Adrenal gland (tissue), 12 donors: ENCODE data around the gene MRPL3. TPM values are rescaled to one million over a fixed set of nuclear protein-coding genes. Genes with fewer than 3 reads are reported as not detected.

ENCODE experiments used
- DNase-seq, 7 donors: peaks; one replicate each; pipeline ENCODE4 v3.0.0-alpha.2; 2019 to 2020
- H3K27ac ChIP-seq, 5 donors: fragments of 200-600 bp; sonication (generic) in 4 of 5; 1 replicate in 3 of 5; 2 replicates in 2 of 5; pipeline versions ENCODE4 v1.5.1 to v1.8.0; 2016 to 2020; ENCODE audit warnings: mild to moderate bottlenecking in 1 of 5
- H3K27me3 ChIP-seq: fragments of 200-600 bp; 2 replicates; pipeline ENCODE4 v1.8.0; 2021
- H3K36me3 ChIP-seq, 2 donors: fragments of 200-600 bp; replicated peaks in 1 of 2; 1 replicate in 1 of 2; 2 replicates in 1 of 2; pipeline versions ENCODE4 v1.5.1 to v1.8.0; 2018 to 2022
- H3K4me1 ChIP-seq, 2 donors: fragments of 200-600 bp; replicated peaks in 1 of 2; 1 replicate in 1 of 2; 2 replicates in 1 of 2; pipeline versions ENCODE4 v1.5.1 to v1.8.0; 2018 to 2021
- H3K4me3 ChIP-seq, 4 donors: fragments of 200-600 bp; sonication (generic) in 3 of 4; one replicate each; pipeline ENCODE4 v1.5.1; 2016 to 2018
- H3K9me3 ChIP-seq, 3 donors: fragments of 200-600 bp; sonication (generic) in 1 of 3; replicated peaks in 1 of 3; 1 replicate in 2 of 3; 2 replicates in 1 of 3; pipeline versions ENCODE4 v1.5.1 to v1.8.0; 2016 to 2021
- POLR2A ChIP-seq, 2 donors: fragments of 450-650 bp; IDR thresholded peaks; one replicate each; pipeline ENCODE4 v1.6.1; 2017; ENCODE audit warnings: antibody characterized with exemption in 2 of 2, mild to moderate bottlenecking in 2 of 2, moderate library complexity in 1 of 2
- WGBS, 4 donors: extraction: QIAGEN DNeasy Blood & Tissue Kit in 2 of 4; methylation state at CpG; one replicate each; pipeline versions ENCODE4 v1.1.5 to v1.1.7; 2013 to 2017; 5-methylcytosine and 5-hydroxymethylcytosine counted together
- intact Hi-C, 2 donors: fragments of 100-400 bp; cut with DNase I; formaldehyde crosslinking; loops; one replicate each; pipeline versions ENCODE4 v1.14.1 to v1.15.0; 2022 to 2023
- polyA plus RNA-seq, 3 donors: library from polyadenylated mRNA; stranded (reverse); fragments of 200-250 nt in 2 of 3; fragments of 350-450 nt in 1 of 3; fragmentation: Illumina TruSeq in 1 of 3; extraction: RNeasy Lipid Tissue Mini Kit (QIAGEN cat#74804) in 1 of 3; gene quantifications; one replicate each; pipeline ENCODE4 v1.2.3, GENCODE V29; 2013 to 2014
- total RNA-seq, 9 donors: library from RNA; depleted of rRNA in 4 of 9; stranded (reverse); fragments of >200 nt in 4 of 9; fragments of 120-200 nt in 1 of 9; fragmentation: NEBNext Ultra II Directional in 1 of 9; extraction: Animal tissue kit (Norgen Biotek cat#: 25700) in 1 of 9; gene quantifications; one replicate each; pipeline versions ENCODE4 v1.1.0 to v1.2.4, GENCODE V29; 2013 to 2023
- TF ChIP-seq, protein P1 (sequence below), 6 experiments: fragments of 450-650 bp in 4 of 6; fragments of 200-600 bp in 2 of 6; sonication (generic) in 1 of 6; IDR thresholded peaks; 1 replicate in 5 of 6; 2 replicates in 1 of 6; pipeline versions ENCODE4 v1.5.1 to v1.8.0; 2016 to 2021; ENCODE audit warnings: antibody characterized with exemption in 6 of 6, mild to moderate bottlenecking in 2 of 6, moderate library complexity in 1 of 6
- donor health status: healthy with polysubstance abuse.
- donor health status: Bipolar disorder and iron deficiency.
- donor health status: DM: yes; HTN: yes; CAD: no.
- donor health status: DM: no; HTN: no; CAD: no.
- donor health status: DM: no; HTN: no; CAD: no.
- donor health status: DM: yes; HTN: yes; CAD: no.

MRPL3 gene
- total and polyA plus RNA-seq, 12 donors: 48.4 to 195 (median 70.6) TPM

DNA sequence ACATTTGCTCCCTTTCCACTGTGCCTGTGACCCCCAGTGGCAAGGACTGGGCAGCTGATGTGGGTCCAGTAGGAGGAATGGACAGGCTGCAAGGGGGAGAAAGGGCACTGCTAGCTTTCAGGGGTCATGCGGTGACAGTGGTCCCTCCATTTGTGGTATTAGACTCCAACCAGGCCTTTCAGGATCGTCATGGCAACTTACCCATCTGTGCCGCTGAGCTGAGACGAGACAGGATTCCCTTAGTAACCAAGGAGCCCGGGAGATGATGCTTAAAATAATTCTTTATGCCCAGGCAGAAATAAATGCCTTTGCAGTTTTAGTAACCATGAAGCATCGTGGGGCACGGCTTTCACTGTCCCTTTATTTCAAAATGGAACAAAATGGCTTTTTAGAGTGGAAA lies 15.9 kb upstream of the MRPL3 start:
- Histone ChIP-seq H3K9me3 (no peaks in the 10 kb centered on the region), H3K4me3 (no peak overlapping the region), H3K27ac (no peak overlapping the region), H3K36me3 (no peaks in the 10 kb centered on the region), H3K27me3 (no peaks in the 10 kb centered on the region), H3K4me1 (no peaks in the 10 kb centered on the region)
- DNase-seq: no peak
- no peak for TF ChIP-seq POLR2A (IDR thresholded peaks at IDR 0.05)
- TF ChIP-seq, protein P1, sequence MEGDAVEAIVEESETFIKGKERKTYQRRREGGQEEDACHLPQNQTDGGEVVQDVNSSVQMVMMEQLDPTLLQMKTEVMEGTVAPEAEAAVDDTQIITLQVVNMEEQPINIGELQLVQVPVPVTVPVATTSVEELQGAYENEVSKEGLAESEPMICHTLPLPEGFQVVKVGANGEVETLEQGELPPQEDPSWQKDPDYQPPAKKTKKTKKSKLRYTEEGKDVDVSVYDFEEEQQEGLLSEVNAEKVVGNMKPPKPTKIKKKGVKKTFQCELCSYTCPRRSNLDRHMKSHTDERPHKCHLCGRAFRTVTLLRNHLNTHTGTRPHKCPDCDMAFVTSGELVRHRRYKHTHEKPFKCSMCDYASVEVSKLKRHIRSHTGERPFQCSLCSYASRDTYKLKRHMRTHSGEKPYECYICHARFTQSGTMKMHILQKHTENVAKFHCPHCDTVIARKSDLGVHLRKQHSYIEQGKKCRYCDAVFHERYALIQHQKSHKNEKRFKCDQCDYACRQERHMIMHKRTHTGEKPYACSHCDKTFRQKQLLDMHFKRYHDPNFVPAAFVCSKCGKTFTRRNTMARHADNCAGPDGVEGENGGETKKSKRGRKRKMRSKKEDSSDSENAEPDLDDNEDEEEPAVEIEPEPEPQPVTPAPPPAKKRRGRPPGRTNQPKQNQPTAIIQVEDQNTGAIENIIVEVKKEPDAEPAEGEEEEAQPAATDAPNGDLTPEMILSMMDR (IDR thresholded peaks at IDR 0.05): no peak
- intact Hi-C loops: no loop called here
- 79 to 87% (median 84%) methylated on average over 7 of the region's 7 CpGs for WGBS, 4 donors

DNA sequence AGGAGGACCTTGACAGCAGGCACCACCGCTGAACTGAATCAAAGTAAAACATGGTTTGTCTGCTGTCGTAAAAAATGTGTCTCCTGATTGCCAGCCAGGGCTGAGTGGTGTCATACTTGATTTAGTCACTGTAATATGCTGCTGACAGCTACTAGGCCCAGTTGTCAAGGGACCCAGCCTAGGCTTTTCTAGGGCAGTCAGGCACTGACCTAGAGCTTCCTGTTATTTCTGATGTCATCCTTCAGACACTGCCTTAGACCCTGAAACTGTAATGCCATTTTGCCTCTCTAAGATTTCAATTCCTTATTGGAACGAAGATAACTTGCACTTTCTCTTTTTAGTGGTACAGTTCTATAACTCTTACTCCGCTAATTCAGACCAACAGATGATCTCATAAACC lies 2.6 kb upstream of the MRPL3 start:
- no peak for DNase-seq
- TF ChIP-seq POLR2A (IDR thresholded peaks at IDR 0.05): no peak
- TF ChIP-seq, protein P1 (IDR thresholded peaks at IDR 0.05): no peak
- H3K36me3 ChIP-seq: no peaks in the 10 kb centered on the region
- WGBS, 4 donors: 67 to 84% (median 69%) methylated on average over 4 of the region's 4 CpGs
- intact Hi-C loops: no loop called here
- H3K9me3 ChIP-seq: no peaks in the 10 kb centered on the region
- H3K4me1 ChIP-seq: peaks cover 4 to 25% of the 10 kb centered on the region in 2 donors
- no peak overlapping the region for H3K27ac ChIP-seq
- H3K27me3 ChIP-seq: no peaks in the 10 kb centered on the region
- no peak overlapping the region for H3K4me3 ChIP-seq

DNA sequence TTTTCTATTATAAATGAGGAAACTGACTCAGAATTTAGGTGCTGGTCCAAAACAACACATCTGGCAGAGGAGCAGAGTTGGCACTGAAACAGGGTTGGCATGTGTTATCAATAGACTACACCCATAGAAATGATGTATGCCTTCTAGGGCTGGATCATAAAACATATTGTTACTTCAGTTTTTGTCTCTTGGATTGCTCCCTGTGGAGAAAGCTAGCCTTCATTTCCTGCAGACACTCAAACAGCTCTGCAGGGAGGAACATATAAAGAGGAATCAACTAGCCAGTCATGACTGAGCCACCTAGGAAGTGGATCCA lies 507 bp upstream of the MRPL3 start:
- peak overlapping the region in 3 of 5 donors; percentile 63 to 83 (median 69) for H3K27ac ChIP-seq
- no peaks in the 10 kb centered on the region for H3K27me3 ChIP-seq
- DNase-seq: peak in 2 of 7 donors; percentile 16 to 23
- no peak for TF ChIP-seq POLR2A (IDR thresholded peaks at IDR 0.05)
- TF ChIP-seq, protein P1 (IDR thresholded peaks at IDR 0.05): no peak
- H3K4me1 ChIP-seq: peaks cover 4 to 25% of the 10 kb centered on the region in 2 donors
- intact Hi-C loops: no loop called here
- peaks cover 0 to 11% of the 10 kb centered on the region in 2 donors for H3K36me3 ChIP-seq
- H3K4me3 ChIP-seq: peak overlapping the region in 2 of 4 donors; percentile 83 to 84
- H3K9me3 ChIP-seq: no peaks in the 10 kb centered on the region

DNA sequence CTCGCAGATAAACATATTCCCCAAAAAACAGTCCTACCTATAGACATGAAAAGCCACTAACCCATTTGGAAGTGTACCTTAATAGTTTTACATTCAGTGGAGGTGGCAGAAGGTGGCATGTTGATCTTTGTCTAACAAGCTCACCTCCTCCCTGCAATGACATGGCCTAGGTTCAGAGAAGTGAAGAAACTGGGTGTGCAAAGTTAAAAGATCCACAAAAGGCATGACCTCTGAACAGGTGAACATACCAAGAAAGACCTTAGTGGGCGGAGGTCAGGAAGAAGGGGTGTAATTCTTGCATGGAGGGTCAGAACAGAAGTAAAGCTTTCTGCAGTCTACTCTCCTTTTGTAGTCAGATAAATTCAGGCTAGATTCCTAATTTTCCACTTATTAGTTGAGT lies 822 bp downstream of the MRPL3 start:
- peaks cover 4 to 25% of the 10 kb centered on the region in 2 donors for H3K4me1 ChIP-seq
- DNase-seq: no peak
- WGBS, 4 donors: 49 to 54% (median 51%) methylated on average over 2 of the region's 2 CpGs
- H3K4me3 ChIP-seq: peak overlapping the region in 3 of 4 donors; percentile 75 to 84 (median 83)
- TF ChIP-seq, protein P1 (IDR thresholded peaks at IDR 0.05): no peak
- no peak for TF ChIP-seq POLR2A (IDR thresholded peaks at IDR 0.05)
- intact Hi-C loops: no loop called here
- no peaks in the 10 kb centered on the region for H3K9me3 ChIP-seq
- H3K27ac ChIP-seq: peak overlapping the region in 2 of 5 donors; percentile 63 to 69
- no peaks in the 10 kb centered on the region for H3K27me3 ChIP-seq
- H3K36me3 ChIP-seq: peaks cover 0 to 23% of the 10 kb centered on the region in 2 donors
